ENCODE results near the gene AKT1S1. TPM values are rescaled to one million over a fixed set of nuclear protein-coding genes. Genes with fewer than 3 reads are reported as not detected.
A peak's percentile ranks its signal among the peaks of the same experiment; 100 is the strongest.

Gene AKT1S1
- total RNA-seq, 6 experiments from 2014 or later, result 98.5 to 128 (median 104) TPM

GRCh38 chr19:49844138-49845095 is 32.7 kb downstream of the AKT1S1 start:
- no peak overlapping the region for H3K4me3 Mint-ChIP-seq
- TF ChIP-seq CTCF (IDR thresholded peaks at IDR 0.05), result no peak
- peaks cover 19% of the 10 kb centered on the region for H3K36me3 Mint-ChIP-seq (ENCODE audit: low read depth)

GRCh38 chr19:49843265-49843664 is 33.9 kb downstream of the AKT1S1 start:
- Mint-ChIP-seq H3K9me3 (no peaks in the 10 kb centered on the region), H3K27ac (no peak overlapping the region), H3K4me1 (ENCODE audit: low read depth) (peaks cover 9% of the 10 kb centered on the region), H3K36me3 (ENCODE audit: low read depth) (peaks cover 24% of the 10 kb centered on the region), H3K4me3 (no peak overlapping the region), H3K27me3 (ENCODE audit: insufficient read depth) (peaks cover 1% of the 10 kb centered on the region; the same call in 1 of the 2 replicates)
- no peak for TF ChIP-seq CTCF (IDR thresholded peaks at IDR 0.05)
- no peak for DNase-seq

More at GRCh38 chr19:49844138-49845095, 32.7 kb downstream of the AKT1S1 start:
- Mint-ChIP-seq H3K9me3 (peaks cover 5% of the 10 kb centered on the region), H3K27me3 (ENCODE audit: insufficient read depth) (peaks cover 1% of the 10 kb centered on the region; the same call in 1 of the 2 replicates), H3K4me1 (ENCODE audit: low read depth) (peaks cover 21% of the 10 kb centered on the region), H3K27ac (no peak overlapping the region)
- no peak for DNase-seq

GRCh38 chr19:49840736-49841249 is 36.4 kb downstream of the AKT1S1 start:
- no peaks in the 10 kb centered on the region for H3K9me3 Mint-ChIP-seq
- no peak for TF ChIP-seq CTCF (IDR thresholded peaks at IDR 0.05)
- H3K27ac Mint-ChIP-seq, result peak overlapping the region; percentile 23; the same call in 1 of the 2 replicates
- no peak overlapping the region for H3K4me3 Mint-ChIP-seq
- DNase-seq, result no peak
- peaks cover 1% of the 10 kb centered on the region; the same call in 1 of the 2 replicates for H3K27me3 Mint-ChIP-seq (ENCODE audit: insufficient read depth)
- H3K4me1 Mint-ChIP-seq (ENCODE audit: low read depth), result no peaks in the 10 kb centered on the region; the same call in 1 of the 2 replicates
- H3K36me3 Mint-ChIP-seq (ENCODE audit: low read depth), result peaks cover 37% of the 10 kb centered on the region

- H3K36me3 Mint-ChIP-seq (ENCODE audit: low read depth), result peaks cover 37% of the 10 kb centered on the region
- peak overlapping the region; percentile 23; the same call in 1 of the 2 replicates for H3K27ac Mint-ChIP-seq
- H3K27me3 Mint-ChIP-seq (ENCODE audit: insufficient read depth), result peaks cover 1% of the 10 kb centered on the region; the same call in 1 of the 2 replicates
- no peak for TF ChIP-seq CTCF (IDR thresholded peaks at IDR 0.05)
- no peak overlapping the region for H3K4me3 Mint-ChIP-seq
- no peaks in the 10 kb centered on the region for H3K9me3 Mint-ChIP-seq
- no peaks in the 10 kb centered on the region; the same call in 1 of the 2 replicates for H3K4me1 Mint-ChIP-seq (ENCODE audit: low read depth)
- no peak for DNase-seq
These were observed 36.8 kb downstream of the AKT1S1 start for GRCh38 chr19:49840321-49840720.

GRCh38 chr19:49839713-49840112 is 37.4 kb downstream of the AKT1S1 start:
- TF ChIP-seq CTCF (IDR thresholded peaks at IDR 0.05), result no peak
- Mint-ChIP-seq H3K36me3 (ENCODE audit: low read depth) (peaks cover 43% of the 10 kb centered on the region), H3K27me3 (ENCODE audit: insufficient read depth) (no peaks in the 10 kb centered on the region), H3K9me3 (no peaks in the 10 kb centered on the region), H3K27ac (no peak overlapping the region), H3K4me1 (ENCODE audit: low read depth) (no peaks in the 10 kb centered on the region; the same call in 1 of the 2 replicates), H3K4me3 (no peak overlapping the region)
- no peak for DNase-seq
